Forelimb muscle (tissue), 1 donor: ENCODE data around the gene GRAMD2B. TPM values are rescaled to one million over a fixed set of nuclear protein-coding genes. Genes with fewer than 3 reads are reported as not detected.

Experiments used
- DNase-seq: peaks from one replicate; pipeline ENCODE4 v3.0.0-alpha.2; 2013; ENCODE audit warnings: low read depth
- polyA plus RNA-seq: library from polyadenylated mRNA; unstranded; fragments of 120-200 nt; gene quantifications from one replicate; pipeline ENCODE4 v1.2.1, GENCODE V29; 2013; ENCODE audit not compliant: insufficient read length

The GRAMD2B gene
- polyA plus RNA-seq, 1 donor = 9.4 TPM

DNA sequence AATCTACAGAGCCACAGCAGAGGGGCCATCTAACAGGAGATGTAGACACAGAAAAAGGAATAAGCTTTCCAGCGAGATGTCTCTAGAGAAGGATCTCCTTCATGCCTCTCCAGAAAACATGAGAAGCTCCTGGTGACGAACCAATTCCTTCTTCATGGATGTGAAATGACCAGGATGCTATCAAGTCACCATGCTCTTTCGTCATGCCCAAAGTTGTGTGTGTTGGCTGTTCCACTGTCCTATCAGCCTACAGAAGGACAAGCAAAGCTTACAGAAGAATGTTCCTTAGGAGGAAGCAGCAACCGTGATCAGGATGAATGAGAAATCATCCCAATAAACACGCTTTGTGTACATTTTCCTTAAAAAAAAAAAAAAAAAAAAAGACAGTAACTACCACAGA, 117.4 kb downstream of the GRAMD2B start:
- no peak for DNase-seq

DNA sequence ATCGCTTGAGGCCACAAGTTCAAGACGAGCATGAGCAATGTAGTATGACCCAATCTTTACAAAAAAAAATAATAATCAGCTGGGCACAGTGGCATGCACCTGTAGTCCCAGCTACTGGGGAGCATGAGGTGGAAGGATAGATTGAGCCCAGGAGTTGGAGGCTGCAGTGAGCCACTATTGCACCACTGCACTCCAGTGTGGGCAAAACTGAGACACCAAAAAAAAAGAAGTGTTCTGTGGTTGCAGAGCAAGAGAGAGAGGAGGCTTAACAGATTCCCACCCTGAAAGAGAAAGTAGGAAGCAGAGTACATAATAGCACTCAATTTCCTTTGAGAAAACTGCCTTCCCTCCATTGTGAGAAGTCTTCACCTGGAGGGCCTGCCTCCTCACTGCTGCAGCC, 119.2 kb downstream of the GRAMD2B start:
- DNase-seq = no peak

DNA sequence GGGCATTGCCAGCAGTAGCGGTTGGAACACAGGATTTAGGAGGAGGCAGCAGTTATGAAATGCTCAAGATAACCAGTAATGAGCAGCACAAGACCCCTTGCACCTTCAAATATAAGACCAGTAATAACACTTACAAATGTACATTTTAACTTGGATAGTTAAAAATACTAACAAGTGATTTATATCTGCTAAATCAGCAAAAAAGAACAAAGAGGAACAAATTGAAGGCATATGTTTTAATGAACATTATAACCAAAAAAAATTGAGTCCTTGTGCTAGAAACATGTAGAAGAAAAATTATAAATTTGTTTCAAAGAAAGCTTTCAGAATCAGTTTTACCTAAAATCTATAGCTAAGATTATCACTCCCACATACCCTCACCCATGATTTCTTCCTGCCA, 119.8 kb downstream of the GRAMD2B start:
- no peak for DNase-seq

DNA sequence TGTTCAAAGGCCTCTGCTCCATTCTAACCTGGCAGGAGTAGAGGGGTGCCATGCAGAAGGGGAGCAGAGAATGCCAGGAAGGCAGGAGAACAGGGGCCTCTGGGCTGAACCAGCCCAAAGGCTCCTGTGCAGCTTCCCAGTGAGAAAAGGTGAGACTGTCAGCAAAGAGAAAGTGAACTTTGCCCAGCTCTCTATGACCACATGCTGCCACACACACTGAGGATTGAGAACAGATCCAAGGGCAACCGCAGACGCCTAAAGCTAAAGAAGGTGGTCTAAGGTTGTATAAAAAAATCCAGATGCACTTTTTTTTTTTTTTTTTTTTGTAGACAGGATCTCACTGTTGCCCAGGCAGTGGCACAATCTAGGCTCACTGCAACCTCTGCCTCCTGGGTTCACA, 120.5 kb downstream of the GRAMD2B start:
- DNase-seq = no peak

Other genes starting within 250 kb of the GRAMD2B start
- 48.5 TPM for gene ALDH7A1, start 171.8 kb downstream of the GRAMD2B start, polyA plus RNA-seq
- gene PHAX, start 177.5 kb downstream of the GRAMD2B start, polyA plus RNA-seq = 37.8 TPM